ENCODE measurements around the gene LIN37. TPM values are rescaled to one million over a fixed set of nuclear protein-coding genes. Genes with fewer than 3 reads are reported as not detected.

LIN37 gene
- total and polyA plus RNA-seq, 9 of the 15 experiments (the other 6 are each of a cell fraction or from before 2014, with no cell fraction given): 1.2 to 12.5 (median 8.6) TPM

DNA sequence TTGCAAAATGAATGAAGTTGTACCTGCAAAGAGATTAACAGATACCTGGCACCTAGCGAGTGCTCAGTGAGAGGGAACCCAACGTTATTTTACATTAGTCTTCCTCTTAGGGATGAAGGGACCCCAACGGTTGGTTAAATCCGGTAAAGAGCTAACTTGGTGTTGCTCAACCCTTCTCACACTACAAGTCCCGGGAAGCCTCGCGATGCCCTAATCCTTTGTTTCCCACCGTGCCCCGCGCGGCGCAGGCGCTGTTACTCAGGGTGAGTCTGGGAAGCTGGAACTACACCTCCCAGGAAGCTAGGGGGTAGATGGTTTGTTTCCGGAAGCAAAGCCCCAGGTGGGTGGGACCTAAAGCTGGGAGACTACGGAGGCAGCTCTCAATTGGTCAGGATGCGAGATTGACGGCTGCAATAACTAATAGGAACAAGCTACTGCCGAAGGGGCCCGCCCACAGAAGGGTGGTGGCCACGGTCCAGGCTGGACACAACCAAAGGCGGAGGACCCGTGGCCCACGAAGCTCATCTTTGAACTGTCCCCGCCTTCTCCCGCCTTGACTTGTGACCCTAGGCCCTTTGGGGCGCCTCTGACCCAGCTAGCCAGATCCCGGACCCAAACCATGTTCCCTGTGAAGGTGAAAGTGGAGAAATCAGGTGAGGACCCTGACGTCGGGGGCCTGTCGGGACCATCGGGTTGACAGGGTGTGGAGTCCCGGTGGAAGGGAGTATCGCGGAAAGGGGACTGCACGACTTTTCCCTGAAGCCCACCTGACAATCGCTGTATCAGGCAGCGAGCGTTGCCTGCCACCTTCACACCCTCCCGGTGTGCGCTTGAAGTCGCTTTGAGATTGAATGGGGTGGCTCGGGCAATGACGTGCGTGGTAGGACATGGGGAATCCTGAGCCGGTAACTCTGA lies at the start of gene LIN37 (continued):
- TF ChIP-seq HSF4 (CRISPR knock-in tag; IDR thresholded peaks at IDR 0.05; ENCODE audit: borderline replicate concordance) (no peak), SUPT5H (IDR thresholded peaks at IDR 0.05) (peak; percentile 77), KLF13 (tag; IDR thresholded peaks at IDR 0.05; ENCODE audit: borderline replicate concordance, low read depth) (no peak), HIVEP1 (CRISPR knock-in tag; IDR thresholded peaks at IDR 0.05) (no peak), FOXK2 (conservative IDR thresholded peaks at IDR 0.05 in 1 of 2, IDR thresholded peaks at IDR 0.05 in 1 of 2; ENCODE audit: low read depth in 2 of 2) (peak; percentile 94 to 97), ZNF766 (CRISPR knock-in tag; conservative IDR thresholded peaks at IDR 0.05) (peak; percentile 83; the same call in 1 of the 2 replicates), HDAC1 (IDR thresholded peaks at IDR 0.05) (peak in 1 of 2 experiments; percentile 73; a peak in 2 of 4 replicates), SREBF1 (IDR thresholded peaks at IDR 0.05; ENCODE audit: borderline replicate concordance, low read depth, low read length) (peak; percentile 59; the same call in 1 of the 2 replicates), MYBL2 (IDR thresholded peaks at IDR 0.05; ENCODE audit: low read depth) (no peak), MYBL2 (CRISPR knock-in tag; IDR thresholded peaks at IDR 0.05; ENCODE audit: borderline replicate concordance) (no peak), NBN (IDR thresholded peaks at IDR 0.05; ENCODE audit: low read depth) (no peak), MAZ (CRISPR knock-in tag; conservative IDR thresholded peaks at IDR 0.05 in 1 of 2, IDR thresholded peaks at IDR 0.05 in 1 of 2) (peak; percentile 40 to 50; a peak in 1 of 4 replicates), SIX5 (IDR thresholded peaks at IDR 0.05; ENCODE audit: borderline replicate concordance in 1 of 2, insufficient read depth in 1 of 2, low read depth in 1 of 2, low read length in 2 of 2) (peak; percentile 91 to 95), RBM15 (IDR thresholded peaks at IDR 0.05; ENCODE audit: insufficient read depth, low read length) (no peak), BHLHE40 (IDR thresholded peaks at IDR 0.05; ENCODE audit: low read length) (0 out of 2 replicates have a peak, but pooled peaks have one; percentile 31), CHD1 (IDR thresholded peaks at IDR 0.05; ENCODE audit: low read length) (peak; percentile 46)
- TF ChIP-seq, protein P1, sequence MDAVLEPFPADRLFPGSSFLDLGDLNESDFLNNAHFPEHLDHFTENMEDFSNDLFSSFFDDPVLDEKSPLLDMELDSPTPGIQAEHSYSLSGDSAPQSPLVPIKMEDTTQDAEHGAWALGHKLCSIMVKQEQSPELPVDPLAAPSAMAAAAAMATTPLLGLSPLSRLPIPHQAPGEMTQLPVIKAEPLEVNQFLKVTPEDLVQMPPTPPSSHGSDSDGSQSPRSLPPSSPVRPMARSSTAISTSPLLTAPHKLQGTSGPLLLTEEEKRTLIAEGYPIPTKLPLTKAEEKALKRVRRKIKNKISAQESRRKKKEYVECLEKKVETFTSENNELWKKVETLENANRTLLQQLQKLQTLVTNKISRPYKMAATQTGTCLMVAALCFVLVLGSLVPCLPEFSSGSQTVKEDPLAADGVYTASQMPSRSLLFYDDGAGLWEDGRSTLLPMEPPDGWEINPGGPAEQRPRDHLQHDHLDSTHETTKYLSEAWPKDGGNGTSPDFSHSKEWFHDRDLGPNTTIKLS (IDR thresholded peaks at IDR 0.05; ENCODE audit: borderline replicate concordance, low read depth): peak; percentile 95
- TF ChIP-seq, protein P2, sequence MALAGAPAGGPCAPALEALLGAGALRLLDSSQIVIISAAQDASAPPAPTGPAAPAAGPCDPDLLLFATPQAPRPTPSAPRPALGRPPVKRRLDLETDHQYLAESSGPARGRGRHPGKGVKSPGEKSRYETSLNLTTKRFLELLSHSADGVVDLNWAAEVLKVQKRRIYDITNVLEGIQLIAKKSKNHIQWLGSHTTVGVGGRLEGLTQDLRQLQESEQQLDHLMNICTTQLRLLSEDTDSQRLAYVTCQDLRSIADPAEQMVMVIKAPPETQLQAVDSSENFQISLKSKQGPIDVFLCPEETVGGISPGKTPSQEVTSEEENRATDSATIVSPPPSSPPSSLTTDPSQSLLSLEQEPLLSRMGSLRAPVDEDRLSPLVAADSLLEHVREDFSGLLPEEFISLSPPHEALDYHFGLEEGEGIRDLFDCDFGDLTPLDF (CRISPR knock-in tag; IDR thresholded peaks at IDR 0.05): 0 out of 2 replicates have a peak, but pooled peaks have one; percentile 53
- TF ChIP-seq, protein P3, sequence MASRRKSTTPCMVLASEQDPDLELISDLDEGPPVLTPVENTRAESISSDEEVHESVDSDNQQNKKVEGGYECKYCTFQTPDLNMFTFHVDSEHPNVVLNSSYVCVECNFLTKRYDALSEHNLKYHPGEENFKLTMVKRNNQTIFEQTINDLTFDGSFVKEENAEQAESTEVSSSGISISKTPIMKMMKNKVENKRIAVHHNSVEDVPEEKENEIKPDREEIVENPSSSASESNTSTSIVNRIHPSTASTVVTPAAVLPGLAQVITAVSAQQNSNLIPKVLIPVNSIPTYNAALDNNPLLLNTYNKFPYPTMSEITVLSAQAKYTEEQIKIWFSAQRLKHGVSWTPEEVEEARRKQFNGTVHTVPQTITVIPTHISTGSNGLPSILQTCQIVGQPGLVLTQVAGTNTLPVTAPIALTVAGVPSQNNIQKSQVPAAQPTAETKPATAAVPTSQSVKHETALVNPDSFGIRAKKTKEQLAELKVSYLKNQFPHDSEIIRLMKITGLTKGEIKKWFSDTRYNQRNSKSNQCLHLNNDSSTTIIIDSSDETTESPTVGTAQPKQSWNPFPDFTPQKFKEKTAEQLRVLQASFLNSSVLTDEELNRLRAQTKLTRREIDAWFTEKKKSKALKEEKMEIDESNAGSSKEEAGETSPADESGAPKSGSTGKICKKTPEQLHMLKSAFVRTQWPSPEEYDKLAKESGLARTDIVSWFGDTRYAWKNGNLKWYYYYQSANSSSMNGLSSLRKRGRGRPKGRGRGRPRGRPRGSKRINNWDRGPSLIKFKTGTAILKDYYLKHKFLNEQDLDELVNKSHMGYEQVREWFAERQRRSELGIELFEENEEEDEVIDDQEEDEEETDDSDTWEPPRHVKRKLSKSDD (conservative IDR thresholded peaks at IDR 0.05; ENCODE audit: low read length): no peak
- TF ChIP-seq, protein P4, sequence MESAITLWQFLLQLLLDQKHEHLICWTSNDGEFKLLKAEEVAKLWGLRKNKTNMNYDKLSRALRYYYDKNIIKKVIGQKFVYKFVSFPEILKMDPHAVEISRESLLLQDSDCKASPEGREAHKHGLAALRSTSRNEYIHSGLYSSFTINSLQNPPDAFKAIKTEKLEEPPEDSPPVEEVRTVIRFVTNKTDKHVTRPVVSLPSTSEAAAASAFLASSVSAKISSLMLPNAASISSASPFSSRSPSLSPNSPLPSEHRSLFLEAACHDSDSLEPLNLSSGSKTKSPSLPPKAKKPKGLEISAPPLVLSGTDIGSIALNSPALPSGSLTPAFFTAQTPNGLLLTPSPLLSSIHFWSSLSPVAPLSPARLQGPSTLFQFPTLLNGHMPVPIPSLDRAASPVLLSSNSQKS (CRISPR knock-in tag; IDR thresholded peaks at IDR 0.05): no peak

Data from K562 (cell line).